Gastroesophageal sphincter (tissue), 4 donors: Measurements from ENCODE around the gene SKP1. TPM values are rescaled to one million over a fixed set of nuclear protein-coding genes. Genes with fewer than 3 reads are reported as not detected.

Source experiments
- ATAC-seq: fragments of 150-250 bp; one replicate; pipeline ENCODE4 v1.9.1; 2016; ENCODE audit warnings: mild to moderate bottlenecking, moderate library complexity
- H3K27ac ChIP-seq, 4 donors: fragments of 200-600 bp; sonication (generic) in 3 of 4; 1 replicate in 3 of 4; 2 replicates in 1 of 4; pipeline ENCODE4 v1.5.1; 2016 to 2019
- H3K27me3 ChIP-seq: fragments of 200-600 bp; sonication (generic); one replicate; pipeline ENCODE4 v1.5.1; 2019
- H3K36me3 ChIP-seq, 2 donors: fragments of 200-600 bp; sonication (generic); one replicate each; pipeline ENCODE4 v1.5.1; 2019; ENCODE audit warnings: control low read depth in 1 of 2
- H3K4me1 ChIP-seq, 3 donors: fragments of 200-600 bp; sonication (generic); 1 replicate in 2 of 3; 2 replicates in 1 of 3; pipeline ENCODE4 v1.5.1; 2016 to 2019; ENCODE audit warnings: control low read depth in 2 of 3
- H3K4me3 ChIP-seq, 2 donors: fragments of 200-600 bp; sonication (generic); one replicate each; pipeline ENCODE4 v1.5.1; 2019; ENCODE audit warnings: mild to moderate bottlenecking in 1 of 2, moderate library complexity in 1 of 2
- H3K9me3 ChIP-seq, 3 donors: fragments of 200-600 bp; sonication (generic); one replicate each; pipeline ENCODE4 v1.5.1; 2017 to 2019; ENCODE audit warnings: control low read depth in 2 of 3
- CTCF ChIP-seq, 4 experiments: fragments of 200-600 bp in 2 of 4; fragments of 450-650 bp in 2 of 4; sonication (generic) in 1 of 4; IDR thresholded peaks; one replicate each; pipeline ENCODE4 v1.5.1; 2017 to 2019; ENCODE audit warnings: antibody characterized with exemption in 4 of 4, mild to moderate bottlenecking in 2 of 4, moderate library complexity in 2 of 4
- EP300 ChIP-seq: sonication (generic); formaldehyde crosslinking; IDR thresholded peaks from one replicate; pipeline ENCODE4 v1.6.1; 2017; ENCODE audit warnings: antibody characterized with exemption, mild to moderate bottlenecking
- POLR2A ChIP-seq, 2 donors: fragments of 450-650 bp; IDR thresholded peaks; one replicate each; pipeline ENCODE4 v1.6.1; 2017; ENCODE audit warnings: antibody characterized with exemption in 2 of 2, mild to moderate bottlenecking in 2 of 2, moderate library complexity in 1 of 2
- POLR2AphosphoS5 ChIP-seq: sonication (generic); formaldehyde crosslinking; IDR thresholded peaks from one replicate; pipeline ENCODE4 v1.6.1; 2017; ENCODE audit warnings: antibody characterized with exemption
- WGBS, 2 donors: methylation state at CpG; one replicate each; pipeline ENCODE4 v1.1.5; 2018; ENCODE audit warnings: low coverage in 1 of 2; 5-methylcytosine and 5-hydroxymethylcytosine counted together
- small RNA-seq, 4 donors: library from RNA; depleted of rRNA; stranded (forward); fragments of <200 nt; gene quantifications; one replicate each; pipeline ENCODE3, GENCODE V24; 2016
- total RNA-seq, 4 donors: library from RNA; depleted of rRNA; stranded (reverse); fragments of >200 nt; gene quantifications; one replicate each; pipeline ENCODE4 v1.1.0, GENCODE V29; 2016

The SKP1 gene
- total RNA-seq, 4 donors from 2014 or later, result 313 to 463 (median 399) TPM

GRCh38 chr5:134099939-134100282, 76.8 kb downstream of the SKP1 start:
- peaks cover 0 to 22% (median 0%) of the 10 kb centered on the region in 3 donors for H3K4me1 ChIP-seq
- WGBS, 2 donors, result 80% methylated on average over 1 of the region's 2 CpGs; no CpG with 5 or more reads in 1 of the 2 donors
- no peak overlapping the region for H3K4me3 ChIP-seq
- TF ChIP-seq EP300 (no peak), CTCF (IDR thresholded peaks at IDR 0.05) (no peak), POLR2AphosphoS5 (no peak), POLR2A (IDR thresholded peaks at IDR 0.05) (no peak)
- ATAC-seq, result no peak
- H3K27ac ChIP-seq, result no peak overlapping the region
- H3K27me3 ChIP-seq, result no peaks in the 10 kb centered on the region
- no peaks in the 10 kb centered on the region for H3K36me3 ChIP-seq
- H3K9me3 ChIP-seq, result no peaks in the 10 kb centered on the region

DNA sequence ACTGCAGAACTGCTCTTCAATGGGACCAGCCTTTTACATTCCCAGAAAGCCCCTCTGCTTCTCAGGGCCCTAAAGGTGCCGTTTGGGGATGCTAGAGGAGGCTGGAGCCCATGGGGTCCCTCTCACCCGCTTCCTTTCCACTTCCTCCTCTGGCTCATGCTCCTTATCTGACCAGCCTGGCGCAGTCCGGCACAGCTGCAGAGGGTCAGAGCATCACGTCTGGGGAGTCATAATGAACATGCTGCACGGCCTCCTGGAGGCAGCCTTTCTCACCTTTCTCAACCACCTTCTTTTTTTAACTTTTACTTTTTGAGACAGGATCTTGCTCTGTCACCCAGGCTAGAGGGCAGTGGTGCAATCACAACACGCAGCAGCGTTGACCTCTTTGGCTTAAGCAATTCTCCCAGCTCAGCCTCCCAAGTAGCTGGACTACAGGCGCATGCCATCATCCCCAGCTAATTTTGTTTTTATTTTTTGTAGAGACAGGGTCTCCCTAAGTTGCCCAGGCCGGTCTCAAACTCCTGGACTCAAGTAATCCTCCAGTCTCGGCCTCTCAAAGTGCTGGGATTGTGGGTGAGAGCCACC, 77.4 kb downstream of the SKP1 start:
- no peaks in the 10 kb centered on the region for H3K36me3 ChIP-seq
- no peaks in the 10 kb centered on the region for H3K27me3 ChIP-seq
- TF ChIP-seq POLR2AphosphoS5, result no peak
- TF ChIP-seq EP300, result no peak
- no peak for TF ChIP-seq POLR2A (IDR thresholded peaks at IDR 0.05)
- TF ChIP-seq CTCF (IDR thresholded peaks at IDR 0.05), result no peak
- no peak for ATAC-seq
- no peaks in the 10 kb centered on the region for H3K9me3 ChIP-seq
- peaks cover 0 to 22% (median 0%) of the 10 kb centered on the region in 3 donors for H3K4me1 ChIP-seq
- no peak overlapping the region for H3K4me3 ChIP-seq
- no peak overlapping the region for H3K27ac ChIP-seq
- WGBS, 2 donors, result 81 to 97% methylated on average over 6 to 9 of the region's 11 CpGs

Small RNAs within 50 kb of the gene (small RNA-seq; reads per million reads assigned to genes)
- gene MIR3661, result 0 reads per million in 4 donors

Other genes with a start within 250 kb of the SKP1 start
- gene C5orf15, start 208.3 kb downstream of the SKP1 start, total RNA-seq, result 10 to 100 TPM; 22.2 to 38.0 (median 23.2) TPM
- 100 to 1,000 TPM; 112 to 157 (median 131) TPM for gene VDAC1, start 172.0 kb downstream of the SKP1 start, total RNA-seq
- 1 to 10 TPM in 2 of 4 donors, under 1 TPM in 2; 0.94 to 1.4 (median 1.1) TPM for gene TCF7, start 62.3 kb downstream of the SKP1 start, total RNA-seq
- 100 to 1,000 TPM; 116 to 212 (median 129) TPM for gene PPP2CA, start 49.1 kb upstream of the SKP1 start, total RNA-seq
- gene CDKL3, start 190.2 kb upstream of the SKP1 start, total RNA-seq, result 1 to 10 TPM in 3 of 4 donors, under 1 TPM in 1; 0.57 to 7.2 (median 5.2) TPM
- 10 to 100 TPM; 36.6 to 53.9 (median 44.5) TPM for gene UBE2B, start 194.6 kb upstream of the SKP1 start, total RNA-seq
- 10 to 100 TPM; 15.1 to 25.7 (median 21.0) TPM for gene CDKN2AIPNL, start 234.9 kb upstream of the SKP1 start, total RNA-seq